BE2C (cell line): Measurements from ENCODE around the gene RNASEL.

Experiments
- DNase-seq: peaks from one replicate; pipeline ENCODE4 v3.0.0-alpha.2; 2020
- H3K27me3 ChIP-seq: fragments of 250-450 bp; sonication (Bioruptor Pico); 2 replicates; pipeline ENCODE4 v1.5.1; 2020; ENCODE audit warnings: mild to moderate bottlenecking
- H3K36me3 ChIP-seq: fragments of 250-450 bp; sonication (Bioruptor Pico); 2 replicates; pipeline ENCODE4 v1.5.1; 2020; ENCODE audit warnings: mild to moderate bottlenecking
- H3K4me1 ChIP-seq: fragments of 250-450 bp; sonication (Bioruptor Pico); 2 replicates; pipeline ENCODE4 v1.5.1; 2020
- H3K4me3 ChIP-seq: 2 replicates; pipeline ENCODE4 v1.5.1; 2011; ENCODE audit warnings: low read depth, low read length
- H3K9me3 ChIP-seq: fragments of 250-450 bp; sonication (Bioruptor Pico); 2 replicates; pipeline ENCODE4 v1.5.1; 2020
- CTCF ChIP-seq: IDR thresholded peaks from 2 replicates; pipeline ENCODE4 v1.5.1; 2012; ENCODE audit warnings: mild to moderate bottlenecking, low read depth, low read length

RNASEL gene

GRCh38 chr1:182610606-182611194, 21.6 kb upstream of the RNASEL start:
- Histone ChIP-seq H3K4me1 (peaks cover 67% of the 10 kb centered on the region), H3K27me3 (no peaks in the 10 kb centered on the region), H3K36me3 (no peaks in the 10 kb centered on the region), H3K9me3 (no peaks in the 10 kb centered on the region), H3K4me3 (0 out of 2 replicates have a peak overlapping the region, but pooled peaks have one; percentile 9)
- DNase-seq: peak; percentile 80
- no peak for TF ChIP-seq CTCF

- H3K4me3 ChIP-seq: no peak overlapping the region
- H3K9me3 ChIP-seq: no peaks in the 10 kb centered on the region
- H3K36me3 ChIP-seq: peaks cover under 1% of the 10 kb centered on the region; the same call in 1 of the 2 replicates
- no peaks in the 10 kb centered on the region for H3K27me3 ChIP-seq
- DNase-seq: no peak
- no peak for TF ChIP-seq CTCF
- H3K4me1 ChIP-seq: peaks cover 73% of the 10 kb centered on the region
These were observed 20.0 kb upstream of the RNASEL start for GRCh38 chr1:182608845-182609610.

GRCh38 chr1:182608236-182608635, 19.2 kb upstream of the RNASEL start:
- no peaks in the 10 kb centered on the region for H3K9me3 ChIP-seq
- TF ChIP-seq CTCF: no peak
- DNase-seq: peak; percentile 64
- peaks cover 73% of the 10 kb centered on the region for H3K4me1 ChIP-seq
- no peaks in the 10 kb centered on the region for H3K27me3 ChIP-seq
- peaks cover 8% of the 10 kb centered on the region for H3K36me3 ChIP-seq
- no peak overlapping the region for H3K4me3 ChIP-seq

- H3K9me3 ChIP-seq: no peaks in the 10 kb centered on the region
- DNase-seq: no peak
- no peaks in the 10 kb centered on the region for H3K27me3 ChIP-seq
- H3K36me3 ChIP-seq: peaks cover 15% of the 10 kb centered on the region
- no peak overlapping the region for H3K4me3 ChIP-seq
- peaks cover 66% of the 10 kb centered on the region for H3K4me1 ChIP-seq
- TF ChIP-seq CTCF: no peak
These were observed 18.5 kb upstream of the RNASEL start for GRCh38 chr1:182607566-182607965.

- H3K9me3 ChIP-seq: no peaks in the 10 kb centered on the region
- no peaks in the 10 kb centered on the region for H3K27me3 ChIP-seq
- peaks cover 39% of the 10 kb centered on the region for H3K4me1 ChIP-seq
- DNase-seq: peak; percentile 98
- H3K4me3 ChIP-seq: peak within 1 kb of the TSS; percentile 82
- peaks cover 46% of the 10 kb centered on the region for H3K36me3 ChIP-seq
- no peak for TF ChIP-seq CTCF
These were observed 15.4 kb upstream of the RNASEL start, which contains the start of gene RGS16 for GRCh38 chr1:182604175-182605164. RGS16 (minus strand) TSS chr1:182604389; CDS start chr1:182604259, 130 bp downstream.
